Femur (tissue), 1 donor: ENCODE data around the gene PTPN14.
"Not testable (repeated sequence)": the region's sequence is repeated elsewhere in the genome, so short reads cannot be mapped to it uniquely, and the experiment has no call there.

Experiments used
- DNase-seq: peaks from one replicate; pipeline ENCODE4 v3.0.0-alpha.2; 2017

PTPN14 gene

DNA sequence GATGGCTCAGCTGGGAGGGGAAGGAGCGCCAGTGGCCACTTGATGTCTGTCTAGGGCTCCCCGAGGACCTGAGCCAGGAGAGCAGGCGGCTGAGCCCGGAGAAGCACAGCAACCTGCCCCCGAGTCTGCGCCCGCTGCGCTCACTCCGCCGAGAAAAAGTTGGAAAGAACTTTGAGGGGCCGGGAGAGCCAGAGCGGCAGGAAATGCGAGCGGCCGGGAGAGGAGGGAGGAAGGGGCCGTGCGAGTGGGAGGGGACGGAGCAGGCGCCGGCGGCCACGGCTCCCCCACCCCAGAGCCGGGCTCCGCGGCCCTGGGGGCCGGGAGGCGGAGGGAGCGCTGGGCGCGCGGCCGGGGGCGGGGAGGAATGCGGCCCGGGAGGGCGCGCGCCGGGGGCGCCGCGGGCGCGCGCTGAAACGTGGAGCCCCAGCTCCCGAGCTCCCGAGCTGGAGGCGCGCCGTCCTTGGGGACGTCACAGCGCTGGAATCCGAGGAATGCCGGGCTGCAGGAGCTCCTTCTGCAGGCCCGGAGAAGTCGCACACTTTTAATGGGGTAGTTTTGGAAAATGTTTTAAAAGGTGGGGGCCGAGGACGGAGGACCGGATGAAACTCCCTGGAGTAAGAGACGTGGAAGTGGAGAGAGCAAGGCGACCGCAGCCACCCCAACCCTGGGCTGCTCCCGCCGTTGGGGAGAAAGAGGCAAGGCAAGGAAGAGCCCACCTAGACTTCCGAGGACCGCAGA is at the start of gene PTPN14:
PTPN14 (minus strand) TSS at position 167 of the 738 bp plus-strand sequence. CDS start 86,799 bp downstream, outside the sequence.
- DNase-seq, result peak; percentile 94

- DNase-seq, result no peak
These were observed 41.8 kb upstream of the PTPN14 start for GRCh38 chr1:214593158-214593557.

DNA sequence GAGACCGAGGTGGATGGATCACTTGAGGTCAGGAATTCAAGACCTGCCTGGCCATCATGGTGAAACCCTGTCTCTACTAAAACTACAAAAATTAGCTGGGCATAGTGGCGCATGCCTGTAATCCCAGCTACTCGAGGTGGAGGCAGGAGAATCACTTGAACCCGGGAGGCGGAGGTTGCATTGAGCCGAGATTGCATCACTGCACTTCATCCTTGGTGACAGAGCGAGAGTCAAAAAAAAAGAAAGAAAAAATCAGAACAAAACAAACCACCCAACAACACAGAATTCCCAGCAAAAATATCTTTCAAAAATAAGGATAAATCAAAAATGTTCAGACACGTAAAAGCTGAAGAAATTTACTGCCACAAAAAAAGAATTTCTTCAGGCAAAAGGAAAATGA is 40.5 kb upstream of the PTPN14 start:
- not testable (repeated sequence) for DNase-seq

GRCh38 chr1:214590696-214591095 is 39.3 kb upstream of the PTPN14 start:
- DNase-seq, result no peak

DNA sequence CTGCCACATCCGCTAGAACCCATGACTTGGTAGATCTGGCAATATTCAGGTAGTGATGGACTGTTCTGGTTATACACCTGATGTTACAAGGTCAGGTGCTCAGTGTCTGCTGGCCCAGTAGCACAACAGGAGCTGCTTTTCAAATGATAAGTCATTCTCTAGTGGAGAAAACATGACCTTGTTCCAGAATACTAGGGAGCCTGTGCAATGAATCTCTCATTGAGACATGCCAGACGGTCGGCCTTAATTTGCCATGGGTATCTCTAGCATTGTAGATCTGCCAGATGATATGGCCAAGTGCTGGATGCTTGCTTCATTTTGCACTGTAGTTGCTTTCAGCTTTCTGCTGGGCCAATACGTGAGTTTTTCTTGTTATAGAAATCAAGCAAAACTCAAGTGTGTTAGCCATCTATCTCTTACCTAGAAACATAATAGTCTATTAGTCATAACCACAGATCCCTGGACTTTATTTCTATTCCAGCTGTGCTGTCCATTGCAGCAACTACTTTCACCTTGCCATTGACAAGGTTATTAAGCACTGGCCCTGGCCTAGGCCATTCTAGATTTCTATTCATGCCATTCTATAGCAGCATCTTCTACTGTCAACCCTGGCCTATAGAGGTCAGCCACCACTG is 37.7 kb upstream of the PTPN14 start:
- no peak for DNase-seq

- DNase-seq, result no peak
These were observed 35.8 kb upstream of the PTPN14 start for GRCh38 chr1:214587165-214587564.

GRCh38 chr1:214586621-214587020 is 35.2 kb upstream of the PTPN14 start:
- DNase-seq, result no peak

DNA sequence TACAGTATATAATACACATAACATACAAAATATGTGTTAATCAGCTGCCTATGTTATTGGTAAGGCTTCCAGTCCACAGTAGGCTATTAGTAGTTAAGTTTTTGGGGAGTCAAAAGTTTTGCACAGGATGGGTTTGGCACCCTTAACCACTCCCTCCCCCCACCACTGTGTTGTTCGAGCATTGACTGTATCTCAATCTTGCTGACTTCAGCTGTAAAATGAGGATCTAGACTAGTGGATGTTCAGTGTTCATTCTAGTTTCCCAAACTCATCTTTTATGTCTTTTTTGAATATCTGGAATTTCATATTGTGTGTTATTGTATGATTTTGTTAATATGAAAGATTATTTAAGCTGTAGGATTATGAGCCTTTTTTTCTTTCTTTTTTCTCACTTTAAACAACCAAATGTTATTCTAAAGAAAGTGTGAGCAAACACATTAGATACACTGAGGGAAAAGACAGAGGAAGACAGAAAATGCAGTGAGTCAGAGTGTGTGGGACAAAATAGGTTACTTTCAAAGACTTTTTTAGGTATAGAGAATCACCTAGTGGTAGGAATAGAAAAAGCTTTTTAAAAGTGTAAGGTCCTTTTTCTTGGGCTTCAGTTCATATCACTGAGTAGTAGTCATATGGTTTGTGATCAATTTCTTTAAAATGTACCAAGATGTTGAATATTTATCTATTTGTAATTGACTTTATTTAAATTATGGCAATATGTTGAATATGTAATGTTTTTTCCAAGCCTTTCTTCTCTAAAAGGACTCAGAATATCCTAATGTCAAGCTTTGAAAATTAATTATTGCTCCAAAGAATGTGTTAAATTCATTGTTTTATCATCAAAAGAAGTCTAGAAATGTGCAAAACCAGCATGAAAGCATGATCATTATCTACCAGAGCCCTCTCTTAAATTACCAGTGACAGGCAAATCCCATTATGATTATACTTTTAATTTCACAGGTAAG is 33.7 kb upstream of the PTPN14 start:
- no peak for DNase-seq

DNA sequence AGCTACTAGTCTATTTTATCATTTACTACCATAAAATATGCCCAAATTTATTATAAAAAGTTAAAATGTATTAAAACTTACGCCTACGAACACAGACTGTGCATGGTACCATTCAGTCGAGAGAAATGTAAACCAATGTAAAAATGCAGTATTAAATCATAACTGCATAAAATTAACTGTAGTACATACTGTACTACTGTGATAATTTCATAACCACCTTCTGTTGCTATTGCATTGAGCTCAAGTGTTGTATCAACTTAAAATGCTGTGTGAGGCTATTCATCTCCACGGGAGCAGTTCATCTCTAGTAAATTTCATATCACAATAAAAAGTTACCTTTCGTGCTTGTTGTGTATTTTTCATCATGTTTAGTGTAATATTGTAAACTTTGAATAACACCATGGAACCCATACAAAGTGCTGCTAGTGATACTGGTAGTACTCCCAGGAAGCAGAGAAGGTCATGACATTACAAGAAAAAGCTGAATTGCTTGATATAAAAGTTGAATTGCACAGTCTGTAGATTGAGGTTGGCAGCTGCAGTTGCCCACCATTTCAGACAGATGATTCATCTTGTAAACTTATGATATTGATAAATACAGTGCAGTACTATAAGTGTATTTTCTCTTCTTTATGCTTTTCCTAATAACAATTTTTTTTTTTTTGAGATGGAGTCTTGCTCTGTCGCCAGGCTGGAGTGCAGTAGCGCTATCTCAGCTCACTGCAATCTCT is 32.6 kb upstream of the PTPN14 start:
- no peak for DNase-seq

DNA sequence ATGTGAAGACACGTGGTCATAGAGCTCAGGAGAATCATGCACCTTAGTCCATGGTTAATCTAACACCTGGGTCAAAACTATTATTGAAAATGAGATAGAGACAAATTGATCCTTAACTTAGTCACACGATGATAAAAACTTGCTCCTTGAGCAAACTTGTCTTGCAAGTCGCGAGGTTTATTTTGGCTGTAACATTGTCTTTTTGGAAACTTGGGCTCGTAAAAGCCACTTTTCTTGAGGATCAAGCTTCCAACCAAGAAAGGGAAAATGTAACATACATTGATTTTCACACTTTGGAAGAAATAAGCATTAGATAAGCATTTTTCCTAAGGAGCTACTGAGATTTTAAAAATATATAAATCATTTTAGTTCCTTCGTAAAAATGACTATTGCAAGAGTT is 31.7 kb upstream of the PTPN14 start:
- no peak for DNase-seq

GRCh38 chr1:214582289-214582891 is 31.0 kb upstream of the PTPN14 start:
- DNase-seq, result no peak

- DNase-seq, result peak; percentile 32
These were observed 30.4 kb upstream of the PTPN14 start for GRCh38 chr1:214581785-214582184.

GRCh38 chr1:214579183-214579582 is 27.8 kb upstream of the PTPN14 start:
- no peak for DNase-seq

DNA sequence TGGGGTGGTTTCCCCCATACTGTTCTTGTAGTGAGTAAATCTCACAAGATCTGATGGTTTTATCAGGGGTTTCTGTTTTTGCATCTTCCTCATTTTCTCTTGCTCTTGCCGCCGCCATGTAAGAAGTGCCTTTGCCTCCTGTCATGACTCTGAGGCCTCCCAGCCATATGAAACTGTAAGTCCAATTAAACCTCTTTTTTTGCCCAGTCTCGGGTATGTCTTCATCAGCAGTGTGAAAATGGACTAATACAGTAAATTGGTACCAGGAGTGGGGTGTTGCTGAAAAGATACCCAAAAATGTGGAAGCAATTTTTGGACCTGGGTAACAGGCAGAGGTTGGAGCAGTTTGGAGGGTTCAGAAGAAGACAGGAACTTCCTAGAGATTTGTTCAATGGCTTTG is 24.7 kb upstream of the PTPN14 start:
- not testable (repeated sequence) for DNase-seq

GRCh38 chr1:214574598-214575411 is 23.4 kb upstream of the PTPN14 start:
- DNase-seq, result no peak

DNA sequence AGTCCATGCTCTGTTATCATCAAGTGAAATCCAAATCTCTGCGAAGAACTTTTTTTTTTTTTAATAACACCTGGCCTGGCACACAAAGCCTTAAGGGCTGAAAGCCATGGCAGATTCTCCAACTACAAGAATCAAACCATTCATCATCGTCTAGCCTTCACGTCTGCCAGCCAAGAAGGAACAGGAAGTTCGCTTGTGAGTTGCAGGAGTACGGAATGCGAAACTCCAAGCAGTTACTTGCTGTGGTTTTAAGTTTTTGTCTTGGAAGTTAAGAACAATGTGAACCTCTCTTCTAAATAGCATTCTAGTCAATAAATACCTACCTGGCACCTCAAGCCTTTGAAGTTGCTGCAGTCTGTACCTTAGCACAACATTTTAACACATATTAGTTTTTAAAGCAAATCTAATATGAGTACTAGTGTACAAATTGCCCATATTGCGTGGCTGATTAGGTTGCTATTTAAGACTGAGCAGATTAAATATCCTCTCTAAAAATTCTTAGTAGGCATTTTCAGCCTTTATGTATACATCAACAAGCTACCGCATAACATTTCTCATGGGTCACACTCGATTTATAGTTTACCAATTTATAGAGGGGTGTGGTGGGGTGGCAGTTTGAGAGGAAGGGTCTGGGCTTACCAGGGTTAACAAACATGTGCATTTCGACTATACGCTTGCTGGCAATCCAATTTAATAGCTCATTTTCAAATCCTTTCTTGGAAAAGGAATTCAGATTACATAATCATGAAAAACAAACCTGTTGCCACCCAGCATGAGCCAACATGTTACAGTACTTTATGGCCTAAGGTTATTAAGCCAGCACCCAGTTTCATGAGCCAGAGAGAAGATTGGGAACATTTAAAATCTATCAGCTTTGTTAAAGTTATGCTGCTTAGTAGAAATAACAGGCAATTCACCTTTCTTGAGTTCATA is 22.2 kb upstream of the PTPN14 start:
- no peak for DNase-seq

DNA sequence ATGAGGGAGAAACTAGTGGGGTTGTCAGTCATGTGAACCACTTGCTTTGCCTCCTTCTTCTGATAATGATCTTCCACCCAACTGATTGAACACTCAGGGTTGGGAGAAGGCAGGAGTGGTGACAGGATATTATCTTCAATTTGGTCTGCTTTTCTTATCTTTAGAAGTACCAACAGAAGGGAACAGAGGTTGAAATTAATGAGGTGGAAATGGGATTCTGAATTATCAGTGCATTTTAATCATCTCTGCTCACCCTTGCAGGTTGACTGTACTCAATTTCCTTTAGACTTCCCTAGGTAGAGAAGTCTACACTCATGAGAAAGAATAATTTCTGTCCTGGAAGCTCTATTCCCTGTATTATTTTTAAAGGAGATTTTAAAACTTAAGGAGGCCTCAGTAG is 19.9 kb upstream of the PTPN14 start:
- no peak for DNase-seq

GRCh38 chr1:214570442-214570841 is 19.0 kb upstream of the PTPN14 start:
- DNase-seq, result no peak

DNA sequence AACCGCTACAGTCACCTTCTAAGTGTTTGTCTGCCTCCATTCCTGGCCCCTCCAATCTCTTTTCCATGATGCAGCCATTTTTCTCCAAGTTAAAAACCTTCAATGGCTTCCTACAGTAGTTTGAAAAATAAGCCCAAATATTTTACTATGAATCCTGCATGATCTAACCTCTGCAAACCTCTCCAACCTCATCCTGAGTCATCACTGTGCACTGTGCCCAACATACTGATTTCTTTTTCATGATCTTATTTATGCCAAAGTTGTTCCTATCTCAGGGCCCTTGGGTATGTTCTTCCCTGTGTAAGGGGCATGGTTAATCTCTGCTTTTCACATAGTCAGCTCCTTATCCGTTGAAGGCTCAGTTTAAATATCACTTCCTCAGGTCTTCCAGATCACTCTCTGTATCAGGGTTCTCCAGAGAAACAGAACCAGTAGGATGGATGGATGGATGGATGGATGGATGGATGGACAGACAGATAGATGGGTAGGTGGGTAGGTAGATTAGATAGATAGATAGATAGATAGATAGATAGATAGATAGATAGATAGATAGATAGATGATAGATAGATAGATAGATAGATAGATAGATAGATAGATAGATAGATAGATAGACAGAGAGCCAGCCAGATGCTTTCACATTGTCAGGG is 18.1 kb upstream of the PTPN14 start:
- DNase-seq, result no peak

DNA sequence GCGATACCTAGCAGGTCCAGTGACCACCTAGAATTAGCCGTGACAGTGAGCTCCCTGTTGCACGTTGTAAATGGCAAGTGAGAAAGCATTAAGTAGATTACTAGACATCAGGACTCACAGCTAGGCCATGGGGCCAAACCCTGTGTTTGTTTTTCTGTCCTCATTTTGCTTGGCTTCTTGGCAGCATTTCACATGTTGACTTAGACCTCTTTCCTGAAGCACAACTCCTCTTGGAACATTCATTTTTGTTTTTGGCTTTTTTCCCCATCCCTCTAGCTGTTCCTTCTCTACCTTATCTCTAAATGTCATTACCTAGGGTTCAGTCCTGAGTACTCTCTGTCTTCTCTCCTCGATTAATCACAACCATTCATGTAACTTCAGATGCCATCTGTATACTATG is 16.9 kb upstream of the PTPN14 start:
- no peak for DNase-seq
